ENCODE results near the gene DDX56. TPM values are rescaled to one million over a fixed set of nuclear protein-coding genes. Genes with fewer than 3 reads are reported as not detected.
A peak's percentile ranks its signal among the peaks of the same experiment; 100 is the strongest.

DDX56 gene
- total and polyA plus RNA-seq, 5 donors from 2014 or later, result 42.3 to 108 (median 47.8) TPM

- no peak overlapping the region for H3K27ac ChIP-seq (ENCODE audit: insufficient read depth, low read length, poor library complexity, severe bottlenecking)
- Mint-ChIP-seq H3K4me1 (peaks cover 0 to 4% (median 0%) of the 10 kb centered on the region in 4 donors), H3K27me3 (peaks cover 8% of the 10 kb centered on the region), H3K4me3 (no peak overlapping the region), H3K9me3 (peaks cover 0 to 4% (median 0%) of the 10 kb centered on the region in 7 donors), H3K27ac (no peak overlapping the region), H3K36me3 (no peaks in the 10 kb centered on the region)
- H3K4me1 ChIP-seq (ENCODE audit: control insufficient read depth, insufficient read depth, low read length, poor library complexity, severe bottlenecking), result no peaks in the 10 kb centered on the region
- no peaks in the 10 kb centered on the region for H3K9me3 ChIP-seq (ENCODE audit: control insufficient read depth in 2 of 2, low read length in 2 of 2)
- no peaks in the 10 kb centered on the region for H3K36me3 ChIP-seq (ENCODE audit: control insufficient read depth, insufficient read depth, low read length)
- ATAC-seq (ENCODE audit: low read depth in 2 of 2) (no peak), DNase-seq (no peak)
- H3K4me3 ChIP-seq (ENCODE audit: low read depth, low read length), result no peak overlapping the region
- no peaks in the 10 kb centered on the region for H3K27me3 ChIP-seq (ENCODE audit: control insufficient read depth, insufficient read depth, low read length)
Measured at GRCh38 chr7:44530990-44531389, 42.7 kb downstream of the DDX56 start.

- DNase-seq (no peak), ATAC-seq (ENCODE audit: low read depth in 2 of 2) (no peak)
- Histone ChIP-seq H3K27me3 (ENCODE audit: control insufficient read depth, insufficient read depth, low read length) (peaks cover 12% of the 10 kb centered on the region), H3K4me1 (ENCODE audit: control insufficient read depth, insufficient read depth, low read length, poor library complexity, severe bottlenecking) (no peaks in the 10 kb centered on the region), H3K9me3 (ENCODE audit: control insufficient read depth in 2 of 2, low read length in 2 of 2) (peaks cover 0 to 14% of the 10 kb centered on the region in 2 experiments), H3K36me3 (ENCODE audit: control insufficient read depth, insufficient read depth, low read length) (no peaks in the 10 kb centered on the region), H3K4me3 (ENCODE audit: low read depth, low read length) (no peak overlapping the region), H3K27ac (ENCODE audit: insufficient read depth, low read length, poor library complexity, severe bottlenecking) (no peak overlapping the region)
- H3K9me3 Mint-ChIP-seq, result peaks cover 0 to 20% (median 6%) of the 10 kb centered on the region in 7 donors
- H3K4me3 Mint-ChIP-seq, result no peak overlapping the region
- H3K27me3 Mint-ChIP-seq, result peaks cover 21% of the 10 kb centered on the region
- peaks cover 3% of the 10 kb centered on the region for H3K36me3 Mint-ChIP-seq
- no peak overlapping the region for H3K27ac Mint-ChIP-seq
- H3K4me1 Mint-ChIP-seq, result no peaks in the 10 kb centered on the region
Measured at GRCh38 chr7:44524811-44525388, 48.8 kb downstream of the DDX56 start.

- no peak overlapping the region for H3K27ac ChIP-seq (ENCODE audit: insufficient read depth, low read length, poor library complexity, severe bottlenecking)
- H3K36me3 ChIP-seq (ENCODE audit: control insufficient read depth, insufficient read depth, low read length), result no peaks in the 10 kb centered on the region
- peaks cover 0 to 20% (median 5%) of the 10 kb centered on the region in 7 donors for H3K9me3 Mint-ChIP-seq
- H3K4me1 Mint-ChIP-seq, result no peaks in the 10 kb centered on the region
- H3K4me3 Mint-ChIP-seq, result no peak overlapping the region
- no peak overlapping the region for H3K27ac Mint-ChIP-seq
- no peak for DNase-seq
- peaks cover 12% of the 10 kb centered on the region for H3K27me3 ChIP-seq (ENCODE audit: control insufficient read depth, insufficient read depth, low read length)
- H3K9me3 ChIP-seq (ENCODE audit: control insufficient read depth in 2 of 2, low read length in 2 of 2), result peaks cover 0 to 14% of the 10 kb centered on the region in 2 experiments
- peaks cover 17% of the 10 kb centered on the region for H3K27me3 Mint-ChIP-seq
- peaks cover 3% of the 10 kb centered on the region for H3K36me3 Mint-ChIP-seq
- no peak overlapping the region for H3K4me3 ChIP-seq (ENCODE audit: low read depth, low read length)
- no peak for ATAC-seq (ENCODE audit: low read depth in 2 of 2)
- no peaks in the 10 kb centered on the region for H3K4me1 ChIP-seq (ENCODE audit: control insufficient read depth, insufficient read depth, low read length, poor library complexity, severe bottlenecking)
Measured at GRCh38 chr7:44522315-44522714, 51.4 kb downstream of the DDX56 start.

GRCh38 chr7:44521347-44522095, 52.2 kb downstream of the DDX56 start:
- no peak overlapping the region for H3K4me3 ChIP-seq (ENCODE audit: low read depth, low read length)
- Mint-ChIP-seq H3K9me3 (peaks cover 0 to 18% (median 5%) of the 10 kb centered on the region in 7 donors), H3K27me3 (peaks cover 17% of the 10 kb centered on the region), H3K4me3 (peak overlapping the region in 1 of 4 donors; percentile 75), H3K4me1 (no peaks in the 10 kb centered on the region), H3K27ac (no peak overlapping the region), H3K36me3 (peaks cover 3% of the 10 kb centered on the region)
- H3K9me3 ChIP-seq (ENCODE audit: control insufficient read depth in 2 of 2, low read length in 2 of 2), result peaks cover 0 to 14% of the 10 kb centered on the region in 2 experiments
- H3K27me3 ChIP-seq (ENCODE audit: control insufficient read depth, insufficient read depth, low read length), result peaks cover 12% of the 10 kb centered on the region
- H3K27ac ChIP-seq (ENCODE audit: insufficient read depth, low read length, poor library complexity, severe bottlenecking), result no peak overlapping the region
- ATAC-seq (ENCODE audit: low read depth in 2 of 2) (no peak), DNase-seq (no peak)
- H3K36me3 ChIP-seq (ENCODE audit: control insufficient read depth, insufficient read depth, low read length), result no peaks in the 10 kb centered on the region
- no peaks in the 10 kb centered on the region for H3K4me1 ChIP-seq (ENCODE audit: control insufficient read depth, insufficient read depth, low read length, poor library complexity, severe bottlenecking)

- Histone ChIP-seq H3K4me1 (ENCODE audit: control insufficient read depth, insufficient read depth, low read length, poor library complexity, severe bottlenecking) (no peaks in the 10 kb centered on the region), H3K36me3 (ENCODE audit: control insufficient read depth, insufficient read depth, low read length) (no peaks in the 10 kb centered on the region), H3K27ac (ENCODE audit: insufficient read depth, low read length, poor library complexity, severe bottlenecking) (no peak overlapping the region), H3K4me3 (ENCODE audit: low read depth, low read length) (no peak overlapping the region), H3K27me3 (ENCODE audit: control insufficient read depth, insufficient read depth, low read length) (peaks cover 12% of the 10 kb centered on the region), H3K9me3 (ENCODE audit: control insufficient read depth in 2 of 2, low read length in 2 of 2) (peaks cover 0 to 14% of the 10 kb centered on the region in 2 experiments)
- H3K4me3 Mint-ChIP-seq, result no peak overlapping the region
- no peak for DNase-seq
- peaks cover 3% of the 10 kb centered on the region for H3K36me3 Mint-ChIP-seq
- no peak for ATAC-seq (ENCODE audit: low read depth in 2 of 2)
- H3K27me3 Mint-ChIP-seq, result peaks cover 17% of the 10 kb centered on the region
- H3K9me3 Mint-ChIP-seq, result peaks cover 0 to 12% (median 5%) of the 10 kb centered on the region in 7 donors
- H3K4me1 Mint-ChIP-seq, result no peaks in the 10 kb centered on the region
- H3K27ac Mint-ChIP-seq, result no peak overlapping the region
Measured at GRCh38 chr7:44520574-44520973, 53.1 kb downstream of the DDX56 start.

GRCh38 chr7:44519546-44519945, 54.2 kb downstream of the DDX56 start:
- H3K9me3 Mint-ChIP-seq, result peaks cover 0 to 7% (median 1%) of the 10 kb centered on the region in 7 donors
- H3K36me3 Mint-ChIP-seq, result no peaks in the 10 kb centered on the region
- H3K27ac Mint-ChIP-seq, result no peak overlapping the region
- H3K27me3 Mint-ChIP-seq, result peaks cover 10% of the 10 kb centered on the region
- Histone ChIP-seq H3K4me3 (ENCODE audit: low read depth, low read length) (no peak overlapping the region), H3K4me1 (ENCODE audit: control insufficient read depth, insufficient read depth, low read length, poor library complexity, severe bottlenecking) (no peaks in the 10 kb centered on the region), H3K36me3 (ENCODE audit: control insufficient read depth, insufficient read depth, low read length) (no peaks in the 10 kb centered on the region), H3K27me3 (ENCODE audit: control insufficient read depth, insufficient read depth, low read length) (peaks cover 12% of the 10 kb centered on the region), H3K27ac (ENCODE audit: insufficient read depth, low read length, poor library complexity, severe bottlenecking) (no peak overlapping the region), H3K9me3 (ENCODE audit: control insufficient read depth in 2 of 2, low read length in 2 of 2) (peaks cover 0 to 6% of the 10 kb centered on the region in 2 experiments)
- ATAC-seq (ENCODE audit: low read depth in 2 of 2), result no peak
- no peak for DNase-seq
- no peaks in the 10 kb centered on the region for H3K4me1 Mint-ChIP-seq
- no peak overlapping the region for H3K4me3 Mint-ChIP-seq

GRCh38 chr7:44518761-44519160, 54.9 kb downstream of the DDX56 start:
- Mint-ChIP-seq H3K4me1 (no peaks in the 10 kb centered on the region), H3K27ac (peak overlapping the region in 1 of 3 donors; percentile 97)

More at GRCh38 chr7:44518761-44519160, 54.9 kb downstream of the DDX56 start:
- H3K4me1 ChIP-seq (ENCODE audit: control insufficient read depth, insufficient read depth, low read length, poor library complexity, severe bottlenecking), result no peaks in the 10 kb centered on the region
- peaks cover 8% of the 10 kb centered on the region for H3K27me3 ChIP-seq (ENCODE audit: control insufficient read depth, insufficient read depth, low read length)
- H3K9me3 ChIP-seq (ENCODE audit: control insufficient read depth in 2 of 2, low read length in 2 of 2), result peaks cover 0 to under 1% of the 10 kb centered on the region in 2 experiments
- H3K36me3 Mint-ChIP-seq, result no peaks in the 10 kb centered on the region
- H3K36me3 ChIP-seq (ENCODE audit: control insufficient read depth, insufficient read depth, low read length), result no peaks in the 10 kb centered on the region
- peaks cover 0 to 2% (median 0%) of the 10 kb centered on the region in 7 donors for H3K9me3 Mint-ChIP-seq
- peaks cover 10% of the 10 kb centered on the region for H3K27me3 Mint-ChIP-seq
- no peak overlapping the region for H3K27ac ChIP-seq (ENCODE audit: insufficient read depth, low read length, poor library complexity, severe bottlenecking)
- H3K4me3 Mint-ChIP-seq, result no peak overlapping the region
- H3K4me3 ChIP-seq (ENCODE audit: low read depth, low read length), result no peak overlapping the region
- ATAC-seq (ENCODE audit: low read depth in 2 of 2), result no peak
- no peak for DNase-seq

All from CD4-positive, CD25-positive, alpha-beta regulatory T cell (primary cell).